Fibroblast of pulmonary artery (primary cell): ENCODE measurements around the gene TBC1D24.
A peak's percentile ranks its signal among the peaks of the same experiment; 100 is the strongest.

ENCODE experiments used
- DNase-seq: peaks from one replicate; pipeline ENCODE4 v3.0.0-alpha.2; 2010; ENCODE audit warnings: low read depth
- H3K4me3 ChIP-seq: replicated peaks from 2 replicates; pipeline ENCODE4 v1.5.1; 2011; ENCODE audit warnings: low read depth, mild to moderate bottlenecking, control low read depth, low read length, moderate library complexity
- TF ChIP-seq, protein P1 (sequence below): IDR thresholded peaks from 2 replicates; pipeline ENCODE4 v1.5.1; 2011; ENCODE audit warnings: mild to moderate bottlenecking, control low read depth, low read length, inconsistent platforms; ENCODE audit errors: missing control alignments

Gene TBC1D24

DNA sequence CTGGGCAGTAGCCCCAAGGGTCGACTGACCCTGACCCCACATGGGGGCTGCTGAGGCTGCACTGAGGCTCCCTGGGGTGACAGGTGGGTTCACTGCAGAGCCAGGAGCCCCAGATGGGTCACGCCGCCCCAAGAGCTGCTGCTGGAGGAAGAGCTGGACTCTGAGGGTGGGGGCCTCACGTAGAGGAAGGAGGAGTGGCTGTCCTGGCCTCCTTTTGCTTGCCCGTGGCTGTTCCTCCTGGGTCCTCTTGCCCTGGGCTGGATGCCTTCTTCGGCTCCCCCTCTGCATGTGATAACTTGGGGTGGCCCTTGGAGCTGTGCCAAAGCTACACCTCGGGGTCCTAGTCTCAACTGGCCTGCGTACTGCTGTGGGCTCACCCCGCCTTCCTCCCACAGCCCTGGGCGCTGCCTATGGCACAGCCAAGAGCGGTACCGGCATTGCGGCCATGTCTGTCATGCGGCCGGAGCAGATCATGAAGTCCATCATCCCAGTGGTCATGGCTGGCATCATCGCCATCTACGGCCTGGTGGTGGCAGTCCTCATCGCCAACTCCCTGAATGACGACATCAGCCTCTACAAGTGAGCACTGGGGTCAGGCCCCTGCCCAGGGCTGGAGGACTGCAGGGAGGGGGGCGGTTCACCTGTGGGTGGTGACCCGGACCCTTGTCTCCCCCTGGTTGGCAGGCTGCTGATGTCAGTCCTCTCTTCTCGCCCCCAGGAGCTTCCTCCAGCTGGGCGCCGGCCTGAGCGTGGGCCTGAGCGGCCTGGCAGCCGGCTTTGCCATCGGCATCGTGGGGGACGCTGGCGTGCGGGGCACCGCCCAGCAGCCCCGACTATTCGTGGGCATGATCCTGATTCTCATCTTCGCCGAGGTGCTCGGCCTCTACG, 44.1 kb downstream of the TBC1D24 start:
- no peak overlapping the region for H3K4me3 ChIP-seq
- TF ChIP-seq, protein P1, sequence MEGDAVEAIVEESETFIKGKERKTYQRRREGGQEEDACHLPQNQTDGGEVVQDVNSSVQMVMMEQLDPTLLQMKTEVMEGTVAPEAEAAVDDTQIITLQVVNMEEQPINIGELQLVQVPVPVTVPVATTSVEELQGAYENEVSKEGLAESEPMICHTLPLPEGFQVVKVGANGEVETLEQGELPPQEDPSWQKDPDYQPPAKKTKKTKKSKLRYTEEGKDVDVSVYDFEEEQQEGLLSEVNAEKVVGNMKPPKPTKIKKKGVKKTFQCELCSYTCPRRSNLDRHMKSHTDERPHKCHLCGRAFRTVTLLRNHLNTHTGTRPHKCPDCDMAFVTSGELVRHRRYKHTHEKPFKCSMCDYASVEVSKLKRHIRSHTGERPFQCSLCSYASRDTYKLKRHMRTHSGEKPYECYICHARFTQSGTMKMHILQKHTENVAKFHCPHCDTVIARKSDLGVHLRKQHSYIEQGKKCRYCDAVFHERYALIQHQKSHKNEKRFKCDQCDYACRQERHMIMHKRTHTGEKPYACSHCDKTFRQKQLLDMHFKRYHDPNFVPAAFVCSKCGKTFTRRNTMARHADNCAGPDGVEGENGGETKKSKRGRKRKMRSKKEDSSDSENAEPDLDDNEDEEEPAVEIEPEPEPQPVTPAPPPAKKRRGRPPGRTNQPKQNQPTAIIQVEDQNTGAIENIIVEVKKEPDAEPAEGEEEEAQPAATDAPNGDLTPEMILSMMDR, result no peak
- no peak for DNase-seq

DNA sequence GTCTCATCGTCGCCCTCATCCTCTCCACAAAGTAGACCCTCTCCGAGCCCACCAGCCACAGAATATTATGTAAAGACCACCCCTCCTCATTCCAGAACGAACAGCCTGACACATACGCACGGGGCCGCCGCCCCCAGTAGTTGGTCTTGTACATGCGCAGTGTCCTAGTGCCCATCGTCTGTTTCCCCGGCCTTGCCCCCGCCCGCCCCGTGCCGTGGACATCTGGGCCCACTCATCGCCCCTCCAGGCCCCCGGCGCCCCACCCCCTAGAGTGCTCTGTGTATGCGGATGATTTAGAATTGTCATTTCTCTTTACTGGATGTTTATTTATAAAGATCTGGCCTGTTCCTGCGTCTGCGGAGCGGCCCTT, 44.8 kb downstream of the TBC1D24 start:
- TF ChIP-seq, protein P1, result no peak
- peak overlapping the region; percentile 37 for H3K4me3 ChIP-seq
- DNase-seq, result no peak

DNA sequence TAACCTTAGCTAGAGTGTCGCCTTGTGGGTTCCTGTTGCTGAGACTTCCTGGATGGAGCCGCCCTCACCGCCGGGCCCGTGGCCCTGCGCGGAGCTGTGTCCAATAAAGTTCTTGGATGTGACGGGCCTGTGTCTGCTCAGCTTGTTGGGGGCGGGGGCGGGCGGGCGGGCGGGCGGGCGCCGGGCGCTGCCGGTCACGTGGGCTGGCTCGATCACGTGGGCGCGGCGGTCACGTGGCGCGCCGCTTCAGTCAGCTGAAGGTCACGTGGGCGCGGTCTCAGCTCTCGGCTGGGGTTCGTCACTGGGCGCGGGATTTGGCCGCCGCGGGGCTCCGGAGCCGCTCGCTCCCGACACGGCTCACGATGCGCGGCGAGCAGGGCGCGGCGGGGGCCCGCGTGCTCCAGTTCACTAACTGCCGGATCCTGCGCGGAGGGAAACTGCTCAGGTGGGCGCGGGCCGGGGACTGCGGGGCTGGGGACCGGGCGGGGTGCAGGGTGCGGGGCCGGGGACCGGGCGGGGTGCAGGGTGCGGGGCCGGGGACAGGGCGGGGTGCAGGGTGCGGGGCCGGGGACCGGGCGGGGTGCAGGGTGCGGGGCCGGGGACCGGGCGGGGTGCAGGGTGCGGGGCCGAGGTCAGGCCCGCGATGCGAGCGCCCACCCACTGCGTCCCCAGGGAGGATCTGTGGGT, 45.3 kb downstream of the TBC1D24 start, which contains the start of gene AMDHD2:
AMDHD2 (plus strand) TSS at position 275 of the 687 bp plus-strand sequence; CDS start at position 363, 88 bp downstream.
- TF ChIP-seq, protein P1, result no peak
- DNase-seq, result peak; percentile 91
- peak within 1 kb of the TSS; percentile 76 for H3K4me3 ChIP-seq

DNA sequence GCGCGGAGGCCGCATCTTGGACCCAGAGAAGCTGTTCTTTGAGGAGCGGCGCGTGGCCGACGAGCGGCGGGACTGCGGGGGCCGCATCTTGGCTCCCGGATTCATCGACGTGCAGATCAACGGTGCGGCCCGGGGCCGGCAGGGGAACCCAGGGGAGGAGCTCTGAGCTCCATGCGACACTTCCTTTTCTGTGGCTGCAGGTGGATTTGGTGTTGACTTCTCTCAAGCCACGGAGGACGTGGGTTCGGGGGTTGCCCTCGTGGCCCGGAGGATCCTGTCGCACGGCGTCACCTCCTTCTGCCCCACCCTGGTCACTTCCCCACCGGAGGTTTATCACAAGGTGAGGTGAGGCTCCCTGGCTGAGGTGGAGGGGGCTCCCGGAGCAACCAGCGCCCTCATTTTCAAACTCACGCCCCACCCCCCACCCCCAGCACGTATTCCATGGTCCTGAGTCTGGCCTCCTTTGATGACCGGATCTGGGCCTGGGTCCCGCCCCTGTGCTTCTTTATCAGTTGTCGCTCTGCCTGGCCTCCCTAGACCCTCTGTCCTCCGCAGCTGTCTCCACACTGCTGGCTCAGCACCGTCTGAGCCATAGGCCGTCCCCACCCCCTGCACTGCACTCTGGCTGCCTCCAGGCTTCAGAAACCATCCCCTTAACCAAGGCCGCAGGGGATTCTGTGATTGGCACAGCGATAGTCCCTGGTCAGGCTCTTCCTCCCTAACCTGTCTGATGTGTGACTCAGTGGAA, 46.0 kb downstream of the TBC1D24 start:
- TF ChIP-seq, protein P1, result no peak
- no peak for DNase-seq
- peak overlapping the region; percentile 76 for H3K4me3 ChIP-seq

DNA sequence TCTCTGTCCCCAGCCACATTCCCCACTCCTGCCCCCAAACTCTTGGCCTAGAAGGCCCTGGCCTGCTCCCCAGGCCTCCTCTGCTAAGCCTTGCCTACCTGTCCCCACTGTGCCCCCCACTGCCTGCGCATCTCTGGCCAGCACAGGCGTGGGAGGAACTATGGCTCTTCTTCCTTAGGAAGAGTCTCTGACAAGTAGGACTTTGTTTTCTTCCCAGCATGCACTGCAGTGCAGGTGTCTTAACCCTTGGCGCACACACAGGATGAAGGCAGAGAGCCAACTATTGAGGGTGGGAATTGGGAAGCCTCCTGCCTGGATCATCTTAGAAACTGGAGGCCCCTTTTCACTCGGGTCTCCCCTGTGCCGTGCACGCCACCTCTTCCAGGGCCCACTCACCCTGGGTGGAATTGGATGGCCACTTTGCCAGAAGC, 48.9 kb downstream of the TBC1D24 start:
- TF ChIP-seq, protein P1, result no peak
- no peak for DNase-seq
- no peak overlapping the region for H3K4me3 ChIP-seq

DNA sequence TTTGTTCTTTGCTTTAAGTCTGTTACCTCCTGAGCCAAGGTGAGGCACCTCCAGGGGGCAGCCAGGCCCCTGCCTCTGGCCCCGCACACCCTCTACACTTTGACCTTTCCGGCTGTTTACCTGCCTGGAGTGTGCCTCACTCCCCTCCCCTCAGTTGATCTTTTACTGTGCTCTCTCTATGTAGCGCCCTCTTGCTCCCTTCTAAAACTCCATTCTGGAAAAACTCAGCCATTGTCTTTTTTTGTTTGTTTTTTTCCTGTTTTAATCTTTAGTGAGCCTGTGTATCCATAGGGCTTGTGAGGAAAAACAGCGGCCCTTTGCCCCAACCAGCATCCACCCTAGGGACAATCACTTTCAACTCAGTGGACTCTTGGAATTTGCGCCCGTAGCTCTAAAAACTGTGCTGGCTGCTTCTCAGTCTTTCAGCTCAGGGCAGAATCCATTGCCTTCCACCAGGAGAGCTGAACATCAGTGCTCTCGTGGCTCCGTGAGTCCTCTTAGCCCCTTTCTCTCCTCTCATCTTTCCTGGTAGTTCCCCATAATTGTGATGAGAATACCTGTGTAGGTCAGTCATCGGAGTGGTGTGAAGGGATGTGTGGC, 49.5 kb downstream of the TBC1D24 start:
- no peak overlapping the region for H3K4me3 ChIP-seq
- DNase-seq, result no peak

More for the DNA sequence above, 49.5 kb downstream of the TBC1D24 start:
- TF ChIP-seq, protein P1, result no peak
